ENCODE data around the gene MAP2. TPM values are rescaled to one million over a fixed set of nuclear protein-coding genes. Genes with fewer than 3 reads are reported as not detected.

Gene MAP2
- total and polyA plus RNA-seq, 2 of the 8 experiments (the other 6 are each of a cell fraction or from before 2014, with no cell fraction given): 5.9 to 9.4 TPM

- no peak for TF ChIP-seq CHD7 (IDR thresholded peaks at IDR 0.05; ENCODE audit: insufficient replicate concordance, low read length)
- no peak for TF ChIP-seq HDAC2 (IDR thresholded peaks at IDR 0.05; ENCODE audit: borderline replicate concordance in 1 of 2, low read depth in 2 of 2, low read length in 2 of 2)
- no peak for TF ChIP-seq NANOG (IDR thresholded peaks at IDR 0.05; ENCODE audit: insufficient read depth, low read depth, low read length, poor library complexity, severe bottlenecking)
- TF ChIP-seq JUN (IDR thresholded peaks at IDR 0.05; ENCODE audit: low read depth, low read length): no peak
- TF ChIP-seq CHD2 (IDR thresholded peaks at IDR 0.05; ENCODE audit: low read length): no peak
- no peak for TF ChIP-seq BCL11A (IDR thresholded peaks at IDR 0.05; ENCODE audit: low read depth in 2 of 2, low read length in 2 of 2)
Measured at GRCh38 chr2:209413311-209414014, 10.4 kb upstream of the MAP2 start (continued).

Data from H1 (cell line).